GM19438 (cell line): ENCODE data around the gene KCTD16.

ENCODE experiments used
- ATAC-seq: cut with Tn5 transposase; IDR thresholded peaks from one replicate; pipeline ENCODE4 v1.9.1; 2021; ENCODE audit warnings: low read depth; ENCODE audit not compliant: unreplicated experiment

Gene KCTD16

DNA sequence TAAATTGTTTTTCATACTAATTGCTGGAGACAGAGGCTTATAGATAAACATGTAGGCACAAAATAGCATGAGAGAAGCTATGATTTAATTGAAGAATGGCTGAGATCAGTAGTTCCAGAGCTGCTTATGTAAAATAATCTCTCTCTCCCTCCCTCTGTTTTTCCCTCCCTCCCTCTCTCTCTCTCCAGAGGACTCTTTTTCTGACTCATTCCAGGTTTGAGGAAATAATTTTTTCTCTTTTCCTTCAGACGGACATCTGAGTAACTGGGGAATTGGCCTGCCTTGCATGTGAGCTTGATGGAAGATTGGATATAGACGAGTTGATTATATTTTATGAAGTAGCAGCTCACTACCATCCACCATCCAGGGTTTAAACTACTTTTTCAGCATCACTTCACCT is 35.5 kb downstream of the KCTD16 start:
- no peak for ATAC-seq

DNA sequence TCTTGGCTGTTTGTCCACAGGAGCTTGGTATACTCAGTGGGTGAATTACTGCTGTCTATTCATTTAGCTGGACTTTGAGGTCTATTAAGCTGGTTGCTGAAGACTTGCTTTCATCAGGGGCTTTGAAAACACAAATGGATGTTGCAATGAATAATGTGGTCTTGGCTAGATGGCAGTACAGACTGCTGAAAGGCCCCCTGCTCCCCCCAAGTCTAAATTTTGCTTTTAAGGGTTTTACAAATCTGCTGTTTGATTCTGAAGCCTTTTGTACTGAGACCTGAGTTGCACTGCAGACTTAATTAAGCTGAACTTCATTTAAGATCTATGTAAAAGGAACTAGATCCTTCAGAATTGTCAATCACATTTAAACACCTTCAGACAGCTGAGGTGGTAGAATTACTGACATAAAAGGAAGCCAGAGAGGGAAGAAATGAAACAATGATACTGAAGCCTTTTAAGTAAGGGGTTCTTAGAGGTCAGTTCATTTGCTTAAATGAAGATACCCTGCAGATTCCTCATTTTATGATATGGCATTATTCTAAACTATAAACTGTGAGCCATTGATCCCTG is 37.3 kb downstream of the KCTD16 start:
- ATAC-seq = no peak

DNA sequence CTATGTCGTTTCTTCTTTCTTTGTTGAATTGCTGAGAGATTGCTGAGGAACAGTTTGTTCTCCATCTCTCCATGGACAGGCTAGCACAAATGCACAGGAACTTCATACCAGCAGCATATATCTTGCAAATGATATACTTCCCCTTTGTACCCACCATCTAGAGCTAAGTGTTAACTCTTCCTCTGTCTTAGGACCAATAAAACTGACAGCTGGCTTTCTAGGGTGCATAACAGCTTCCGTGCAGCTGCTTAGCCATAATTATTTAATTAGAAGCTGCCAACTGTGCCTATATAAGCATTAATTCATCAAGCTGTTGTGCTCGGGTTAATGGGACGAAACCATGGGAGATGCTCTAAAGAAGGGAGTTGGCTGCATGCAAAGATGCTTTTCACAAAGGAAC is 38.7 kb downstream of the KCTD16 start:
- no peak for ATAC-seq

DNA sequence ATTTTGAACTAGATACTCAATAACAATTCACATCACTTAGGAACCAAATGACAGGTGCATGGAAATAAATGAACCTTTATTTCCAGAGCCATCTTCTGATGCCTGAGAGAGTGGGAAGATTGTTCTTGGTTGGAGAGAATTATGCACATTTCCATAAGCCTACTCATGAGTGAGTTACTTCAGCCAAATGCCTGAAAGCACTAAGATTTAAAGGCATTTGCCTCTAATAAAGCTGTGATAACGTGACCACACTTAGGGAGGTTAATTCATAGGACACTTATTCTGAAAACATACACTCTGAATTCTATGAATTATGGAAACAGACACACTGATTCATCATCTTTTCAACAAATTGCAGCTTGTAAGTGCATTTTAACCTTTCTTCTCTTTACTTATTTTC is 40.0 kb downstream of the KCTD16 start:
- no peak for ATAC-seq

DNA sequence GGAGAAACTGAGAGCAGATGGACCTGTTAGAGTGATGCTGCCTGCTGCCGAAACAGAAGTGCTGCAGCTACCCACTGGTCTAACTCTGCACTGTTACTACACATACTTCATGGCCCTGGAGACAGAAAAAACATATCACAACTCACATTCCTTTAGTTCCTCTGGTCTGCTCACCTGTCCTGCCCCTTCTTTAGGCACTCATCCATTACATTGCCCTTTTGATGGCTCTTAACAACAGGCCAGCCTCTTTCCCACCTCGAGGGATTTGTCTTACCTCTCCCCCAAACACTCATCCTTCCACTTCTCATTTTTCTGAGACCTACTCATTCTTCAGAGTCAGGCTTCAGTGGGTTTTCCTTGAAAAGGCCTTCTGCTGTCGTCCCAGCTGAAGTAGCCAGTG is 49.2 kb downstream of the KCTD16 start:
- ATAC-seq = no peak

DNA sequence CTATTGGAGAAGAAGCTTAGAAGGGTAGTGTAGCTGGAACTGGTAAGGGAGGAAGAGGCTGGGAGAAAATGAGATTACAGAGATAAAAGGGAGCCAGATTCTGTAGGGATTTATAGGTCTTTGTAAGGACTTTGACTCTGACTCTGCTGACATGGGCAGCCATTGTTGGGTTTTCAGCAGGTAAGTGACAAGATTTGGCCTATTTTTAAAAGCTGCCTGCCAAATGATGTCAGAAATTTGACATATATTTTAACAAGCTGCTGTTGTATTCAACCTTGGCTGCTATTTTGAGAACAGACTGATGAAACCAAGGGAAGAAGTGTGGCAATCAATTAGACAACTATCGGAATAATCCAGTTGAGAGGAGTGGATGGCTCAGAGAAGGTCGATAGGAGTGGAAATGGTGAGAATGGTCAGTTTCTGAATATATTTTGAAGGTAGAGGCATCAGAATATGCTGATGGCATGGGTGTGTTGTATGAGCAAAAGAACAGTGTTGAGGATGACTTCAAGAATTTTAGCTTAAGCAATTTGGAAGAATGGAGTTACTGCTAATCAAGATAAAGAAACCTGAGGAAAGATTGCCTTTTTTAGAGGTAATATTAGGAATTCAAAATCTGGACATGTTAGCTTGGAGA is 56.8 kb downstream of the KCTD16 start:
- no peak for ATAC-seq

DNA sequence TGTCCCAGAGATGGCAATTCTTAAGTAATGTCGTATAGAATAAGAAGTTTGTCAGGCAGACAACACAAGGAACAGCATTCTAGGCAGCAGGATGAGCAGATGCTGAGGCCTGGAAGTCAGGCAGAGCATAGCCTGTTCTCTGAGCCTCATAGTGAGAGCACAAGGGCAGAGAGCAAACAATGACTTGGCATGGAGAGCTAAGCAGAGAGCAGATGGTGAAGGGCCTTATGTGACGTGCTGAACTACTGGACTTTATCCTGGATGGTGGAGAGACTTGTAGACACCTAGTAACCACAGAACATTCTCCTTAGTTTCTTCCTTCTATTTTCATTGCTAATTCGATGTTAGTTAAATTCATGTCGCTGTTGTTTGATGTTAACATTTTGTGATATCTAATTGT is 60.1 kb downstream of the KCTD16 start:
- no peak for ATAC-seq

DNA sequence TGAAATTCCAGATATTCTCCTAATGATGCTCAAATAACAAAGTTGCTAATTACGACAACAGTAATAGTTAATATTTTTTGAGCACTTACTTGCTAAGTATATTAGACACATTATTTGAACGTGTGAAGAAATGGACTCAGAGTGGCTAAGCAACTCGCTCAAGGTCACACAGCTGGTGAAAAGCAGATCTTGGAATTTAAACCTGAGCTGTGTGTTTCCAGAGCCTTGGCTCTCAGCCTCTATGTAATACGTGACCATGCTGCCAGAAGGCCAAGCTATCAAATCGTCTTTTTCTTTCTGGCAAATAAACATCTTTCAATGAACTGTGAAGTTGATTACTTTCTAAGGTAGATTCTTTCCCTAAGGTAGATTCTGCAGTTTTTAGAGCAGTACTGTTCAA is 61.6 kb downstream of the KCTD16 start:
- ATAC-seq = no peak

DNA sequence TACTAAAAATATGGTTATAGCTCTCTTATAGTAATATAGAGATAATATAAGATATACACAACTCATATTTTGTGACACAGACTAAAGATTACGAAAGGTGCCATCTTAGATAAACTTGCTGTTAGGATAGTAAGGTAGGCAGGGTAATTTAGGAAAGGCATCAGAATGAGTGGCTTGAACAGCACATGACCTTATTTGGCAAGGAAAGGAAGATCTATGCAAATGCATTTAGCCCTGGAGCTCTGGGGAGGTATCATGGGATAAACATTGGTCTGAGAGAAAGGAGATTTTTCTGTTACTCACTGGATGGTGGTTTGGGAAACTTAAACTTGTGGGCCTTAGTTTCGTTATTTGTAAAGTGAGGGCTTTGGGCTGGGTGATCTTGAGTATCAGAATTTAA is 65.8 kb downstream of the KCTD16 start:
- no peak for ATAC-seq

DNA sequence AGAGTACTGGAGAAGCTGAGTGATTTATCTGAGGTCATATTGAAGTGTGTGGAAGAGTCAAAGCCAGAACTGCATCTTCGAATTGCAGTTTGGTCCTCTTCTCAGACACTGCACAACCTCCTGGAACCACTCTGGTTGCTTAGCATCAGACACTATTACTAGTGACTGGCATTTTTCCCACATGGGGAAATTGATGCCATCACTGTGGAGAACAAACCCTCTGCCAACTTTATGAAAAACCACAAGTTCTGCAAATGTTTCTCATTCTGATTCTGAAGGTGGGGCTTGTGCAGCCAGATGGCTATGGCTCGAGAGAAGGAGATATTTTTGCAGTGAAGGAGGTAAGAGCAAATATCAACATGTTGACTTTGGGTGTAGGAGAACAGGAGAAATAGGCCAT is 67.2 kb downstream of the KCTD16 start:
- no peak for ATAC-seq

DNA sequence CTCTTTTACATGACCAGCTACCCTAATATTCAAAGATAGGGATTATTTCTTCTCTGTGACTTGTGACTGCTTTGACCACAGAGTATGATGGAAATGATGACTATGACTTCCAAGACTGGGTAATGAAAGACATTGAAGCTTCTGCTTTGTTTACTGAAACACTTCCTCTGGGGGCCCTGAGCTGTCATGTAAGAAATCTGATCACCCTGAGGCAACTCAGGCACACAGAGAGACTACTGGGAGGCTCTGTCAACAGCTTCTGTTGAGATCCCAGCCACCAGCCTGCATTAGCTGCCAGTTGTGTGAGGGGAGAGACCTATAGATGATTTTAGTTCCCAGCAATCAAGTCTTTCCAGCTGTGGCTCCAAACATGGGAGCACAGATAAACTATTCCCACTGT is 76.5 kb downstream of the KCTD16 start:
- no peak for ATAC-seq

DNA sequence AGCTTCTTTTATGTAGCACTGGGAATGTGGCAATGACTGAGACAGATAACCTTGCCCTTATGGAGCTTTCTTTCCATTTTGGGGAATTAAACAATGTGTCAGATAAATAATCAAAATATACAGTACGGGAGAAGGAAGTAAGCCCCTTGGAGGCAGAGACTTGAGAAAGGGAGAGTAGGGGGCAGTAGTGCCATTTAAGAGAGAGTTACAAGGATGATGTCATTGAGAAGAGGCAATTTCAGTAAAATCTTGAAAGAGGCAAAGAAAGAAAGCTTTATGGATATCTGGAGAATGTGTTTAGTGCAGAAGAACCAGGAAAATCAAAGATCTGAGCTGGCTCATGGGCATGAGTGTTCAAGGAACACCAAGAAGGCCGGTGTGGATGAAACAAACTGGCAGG is 77.3 kb downstream of the KCTD16 start:
- no peak for ATAC-seq

DNA sequence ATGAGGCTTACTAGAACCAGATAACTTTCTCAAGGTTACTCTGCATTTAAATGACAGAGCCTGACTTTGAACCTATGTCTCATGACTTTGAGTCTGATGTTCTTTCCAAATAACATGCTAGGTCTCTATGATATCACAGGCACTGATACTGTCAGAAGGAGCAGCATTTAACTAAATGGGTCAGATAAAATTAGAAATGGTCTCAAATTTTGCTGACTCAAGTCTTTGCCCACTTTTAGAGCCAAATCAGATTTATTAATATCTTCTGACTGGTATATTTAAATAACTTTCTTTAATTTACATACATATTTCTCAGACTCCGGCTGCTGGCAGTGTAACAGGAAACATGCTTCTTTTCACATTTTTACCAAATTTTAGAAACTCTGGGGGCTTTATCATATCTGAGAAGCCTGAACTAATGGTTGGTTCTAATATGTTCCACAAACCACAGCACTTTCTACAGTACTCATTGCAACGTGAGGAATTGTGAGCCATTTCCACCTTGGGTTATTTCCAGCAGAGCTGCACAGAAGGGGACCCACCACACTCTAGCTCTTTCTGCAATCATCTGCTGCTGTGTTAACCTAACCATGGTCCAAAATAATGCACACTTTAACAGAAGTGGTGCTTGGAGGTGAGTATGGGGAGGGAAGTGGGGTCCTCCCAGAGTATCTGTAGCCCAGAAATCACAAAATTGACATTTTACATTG is 79.2 kb downstream of the KCTD16 start:
- ATAC-seq = no peak

DNA sequence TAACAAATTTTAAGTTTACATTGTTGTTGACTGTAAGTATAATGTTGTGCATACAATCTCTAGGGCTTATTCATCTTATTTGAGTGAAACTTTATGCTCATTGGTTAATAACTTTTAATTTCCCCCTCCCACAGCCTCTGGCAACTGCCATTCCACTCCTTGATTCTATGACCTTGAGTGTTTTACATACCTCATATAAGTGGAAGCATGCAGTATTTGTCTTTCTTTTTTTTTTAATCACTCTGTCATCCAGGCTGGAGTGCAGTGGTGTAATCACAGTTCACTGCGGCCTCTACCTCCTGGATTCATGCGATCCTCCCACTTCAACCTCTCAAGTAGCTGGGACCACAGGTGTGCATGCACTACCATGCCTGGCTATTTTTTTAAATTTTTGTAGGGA is 83.9 kb downstream of the KCTD16 start:
- ATAC-seq = no peak

DNA sequence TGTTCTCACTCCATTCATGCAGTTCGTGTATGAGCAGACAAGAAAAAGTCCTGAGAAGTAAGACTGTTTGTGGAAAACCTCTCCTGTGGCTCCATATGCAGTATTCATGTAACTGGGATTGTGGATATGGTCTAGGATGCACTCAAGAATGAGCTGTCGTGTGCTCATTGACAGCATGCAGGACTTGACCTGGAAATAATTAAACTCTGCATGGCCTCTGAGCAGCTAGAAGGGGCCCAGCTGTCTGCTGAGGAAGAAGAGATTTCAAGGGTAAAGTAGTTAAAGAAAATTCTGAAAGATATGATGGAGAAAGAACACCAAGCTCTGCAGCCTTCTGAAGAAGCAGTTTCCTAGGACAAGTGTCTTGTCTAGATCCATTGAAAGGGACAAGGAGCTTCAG is 89.4 kb downstream of the KCTD16 start:
- ATAC-seq = no peak

DNA sequence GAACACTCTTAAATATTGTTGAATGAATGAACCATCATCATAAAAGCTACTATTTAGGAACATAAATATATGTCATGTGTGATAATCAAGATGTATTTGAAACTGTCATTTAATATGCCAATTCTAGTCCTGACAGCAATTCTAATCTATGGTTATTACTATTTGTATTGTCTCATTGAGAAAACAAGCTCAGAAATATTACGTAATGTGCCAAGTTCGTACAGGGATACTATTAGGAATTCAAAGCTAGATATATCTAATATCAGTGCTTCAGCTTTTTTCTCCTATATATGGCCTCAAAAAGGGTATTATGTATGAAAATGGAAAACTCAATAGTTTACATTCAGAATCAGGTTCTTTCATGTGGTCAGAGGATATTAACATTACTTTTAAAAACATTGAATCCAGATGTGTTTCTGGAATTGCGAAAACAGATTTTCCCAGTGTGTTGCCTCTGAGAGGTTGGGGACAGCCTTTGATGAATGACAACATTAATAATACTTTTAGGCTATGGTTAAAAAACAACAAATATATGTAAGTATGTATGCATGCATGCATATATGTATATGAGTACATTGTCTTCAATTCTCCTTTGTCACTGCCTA is 95.1 kb downstream of the KCTD16 start:
- no peak for ATAC-seq

DNA sequence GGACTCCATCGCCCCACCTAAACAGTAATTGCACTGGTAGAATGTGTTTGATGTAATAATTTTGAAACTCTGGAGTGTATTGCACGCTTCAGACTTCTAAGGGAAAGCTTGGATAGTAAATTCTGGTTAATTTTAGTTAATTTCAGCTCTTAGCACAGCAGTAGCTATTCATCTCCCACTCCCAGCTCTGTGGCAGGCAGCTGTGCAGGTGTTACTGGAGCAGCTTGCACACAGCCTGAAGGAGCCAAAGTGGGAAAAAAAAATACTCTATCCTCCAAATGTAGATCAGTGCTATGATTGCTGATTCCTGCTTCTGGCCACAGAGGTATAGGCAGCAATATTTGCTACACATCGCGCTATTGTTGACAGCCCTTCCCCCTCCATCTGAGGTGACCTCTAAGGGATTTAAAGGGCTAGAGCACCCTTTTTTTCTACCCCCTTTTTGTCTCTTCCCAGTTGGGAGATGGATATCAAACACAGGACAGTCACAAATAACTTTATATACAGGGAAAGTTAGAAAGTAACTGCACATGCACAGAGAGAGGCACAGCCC is 97.4 kb downstream of the KCTD16 start:
- no peak for ATAC-seq

DNA sequence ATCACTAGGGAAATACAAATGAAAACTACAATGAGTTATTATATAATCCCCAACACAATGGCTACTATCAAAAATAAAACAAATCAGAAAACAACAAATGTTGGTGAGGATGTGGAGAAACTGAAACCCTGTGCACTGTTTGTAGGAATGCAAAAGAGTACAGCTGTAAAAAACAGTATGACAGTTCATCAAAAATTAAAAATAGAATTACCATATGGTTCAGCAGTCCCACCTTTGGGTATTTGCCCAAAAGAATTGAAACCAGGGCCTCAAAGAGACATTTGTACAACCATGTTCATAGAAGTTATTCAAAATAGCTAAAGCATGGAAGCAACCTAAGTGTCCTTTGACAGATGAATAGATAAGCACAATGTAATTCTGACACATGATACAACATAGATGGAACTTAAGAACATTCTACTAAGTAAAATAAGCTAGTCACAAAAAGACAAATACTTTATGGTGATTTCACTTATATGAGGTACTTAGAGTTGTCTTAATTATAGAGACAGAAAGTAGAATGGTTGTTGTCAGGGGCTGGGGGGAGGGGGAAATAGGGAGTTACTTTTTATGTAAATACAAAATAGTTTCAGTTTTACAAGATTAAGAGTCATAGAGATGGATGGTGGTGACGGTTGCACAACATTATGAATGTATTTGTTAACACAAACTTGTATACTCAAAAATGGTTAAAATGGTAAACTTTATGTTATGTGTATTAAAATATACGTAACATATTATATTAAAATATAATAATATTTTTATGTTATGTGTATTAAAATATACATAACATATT is 102.8 kb downstream of the KCTD16 start:
- ATAC-seq = no peak

DNA sequence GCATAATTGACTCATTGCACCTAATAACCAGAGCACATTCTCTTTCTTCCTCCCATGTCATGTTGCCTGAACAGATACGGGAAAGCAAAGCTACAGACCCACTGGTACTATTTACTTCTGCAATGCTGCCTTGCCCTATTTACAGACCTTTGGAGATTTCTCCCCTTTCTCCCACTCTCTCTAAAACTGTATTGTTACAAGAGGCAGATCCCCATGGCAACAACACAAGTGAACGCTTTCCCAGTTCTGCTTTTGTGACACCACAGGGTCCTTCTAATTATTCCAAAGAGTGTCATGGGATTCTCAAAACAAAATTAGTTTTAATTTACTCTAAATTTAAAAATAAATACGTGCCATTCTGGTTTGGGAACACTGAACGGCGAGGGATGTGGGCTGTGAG is 104.7 kb downstream of the KCTD16 start:
- no peak for ATAC-seq

DNA sequence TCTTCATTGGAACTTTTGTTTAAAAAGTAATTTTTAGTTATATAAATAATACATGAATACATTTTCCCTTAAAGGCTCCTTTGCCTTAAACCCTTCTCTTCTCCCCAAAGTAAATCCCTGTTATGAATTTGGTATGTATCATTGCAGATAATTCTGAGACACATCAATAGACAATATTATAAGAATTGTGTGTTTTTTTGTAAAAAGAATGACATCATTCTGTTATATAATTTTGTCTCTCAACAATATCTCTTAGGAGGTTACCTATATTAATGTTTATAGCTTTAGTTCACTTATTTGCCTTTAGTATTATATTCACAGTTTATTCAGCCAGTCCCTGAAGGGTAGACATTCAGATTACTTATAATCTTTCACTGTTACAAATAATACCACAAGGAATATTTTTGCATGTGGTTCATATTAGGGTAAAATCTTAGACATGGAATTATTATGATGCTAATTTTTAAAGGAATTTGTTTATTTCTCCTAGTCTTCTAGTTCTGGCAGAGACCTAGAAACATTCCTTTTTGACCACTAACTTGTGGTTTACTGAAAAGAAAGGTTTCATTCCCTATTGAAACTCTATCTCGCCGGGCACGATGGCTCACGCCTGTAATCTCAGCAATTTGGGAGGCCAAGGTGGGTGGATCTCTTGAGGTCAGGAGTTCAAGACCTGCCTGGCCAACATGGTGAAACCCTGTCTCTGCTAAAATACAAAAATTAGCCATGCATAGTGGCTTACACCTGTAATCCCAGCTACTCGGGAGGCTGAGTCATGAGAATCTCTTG is 105.6 kb downstream of the KCTD16 start:
- no peak for ATAC-seq
